VCaP (cell line): ENCODE data around the gene HRH1.
"Not testable (repeated sequence)": the region's sequence is repeated elsewhere in the genome, so short reads cannot be mapped to it uniquely, and the experiment has no call there.

Source experiments
- H3K27ac ChIP-seq: fragments of 450-650 bp; 2 replicates; pipeline ENCODE4 v1.5.1; 2017
- CTCF ChIP-seq: fragments of 450-650 bp; conservative IDR thresholded peaks from 2 replicates; pipeline ENCODE4 v1.5.1; 2017; ENCODE audit warnings: mild to moderate bottlenecking, moderate library complexity

The HRH1 gene

DNA sequence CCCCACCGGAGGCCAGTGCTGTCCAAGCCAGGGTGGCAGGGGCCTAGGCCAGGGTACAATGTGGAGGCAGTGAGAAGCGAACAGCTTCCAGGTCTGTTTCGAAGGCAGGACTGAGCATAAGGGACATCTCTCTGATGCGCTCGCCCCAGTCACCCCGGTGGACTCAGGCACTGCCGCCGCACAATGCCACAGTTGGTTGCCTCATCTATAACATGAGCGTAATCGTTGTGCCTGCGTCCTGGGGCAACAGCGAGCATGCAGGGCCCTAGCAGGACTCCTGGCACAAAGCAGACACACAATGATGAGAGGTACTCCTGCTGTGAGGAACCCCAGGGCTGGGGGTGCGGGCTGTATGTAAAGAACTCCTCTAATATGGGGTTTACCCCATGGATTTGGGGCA lies 14.1 kb downstream of the HRH1 start:
- no peak overlapping the region for H3K27ac ChIP-seq
- no peak for TF ChIP-seq CTCF

GRCh38 chr3:11168881-11169805 lies 14.8 kb downstream of the HRH1 start:
- no peak overlapping the region for H3K27ac ChIP-seq
- TF ChIP-seq CTCF = no peak

- no peak overlapping the region for H3K27ac ChIP-seq
- no peak for TF ChIP-seq CTCF
Observed at GRCh38 chr3:11170052-11170770, 15.9 kb downstream of the HRH1 start.

DNA sequence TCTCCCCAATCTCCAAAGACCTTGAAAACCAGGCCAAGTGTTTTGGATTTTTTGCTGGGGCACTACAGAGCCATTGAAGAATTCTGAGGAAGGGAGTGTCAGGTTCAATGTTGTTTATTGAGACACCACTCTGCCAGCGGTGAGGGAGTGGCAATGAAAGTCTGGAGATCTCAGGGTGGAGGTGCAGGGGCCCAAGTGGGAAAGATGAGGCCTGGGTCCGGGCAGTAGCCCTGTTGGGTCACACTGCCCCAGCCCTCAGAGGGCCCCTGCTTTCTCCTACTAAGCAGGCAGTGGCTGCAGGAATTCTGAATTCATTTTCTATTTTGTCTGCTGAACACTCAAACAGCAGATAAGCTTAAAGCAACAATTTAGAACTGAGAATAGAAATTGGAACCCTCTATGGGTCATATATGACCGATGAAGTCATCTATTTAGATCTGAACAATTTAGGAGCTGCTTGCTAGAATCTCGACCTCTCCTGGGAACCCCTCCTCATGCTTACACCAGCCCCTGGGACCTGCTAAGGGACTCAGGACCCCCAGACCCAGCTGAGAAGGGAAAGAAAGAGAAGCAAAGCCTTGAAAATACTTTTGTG lies 17.9 kb downstream of the HRH1 start:
- no peak for TF ChIP-seq CTCF
- no peak overlapping the region for H3K27ac ChIP-seq

DNA sequence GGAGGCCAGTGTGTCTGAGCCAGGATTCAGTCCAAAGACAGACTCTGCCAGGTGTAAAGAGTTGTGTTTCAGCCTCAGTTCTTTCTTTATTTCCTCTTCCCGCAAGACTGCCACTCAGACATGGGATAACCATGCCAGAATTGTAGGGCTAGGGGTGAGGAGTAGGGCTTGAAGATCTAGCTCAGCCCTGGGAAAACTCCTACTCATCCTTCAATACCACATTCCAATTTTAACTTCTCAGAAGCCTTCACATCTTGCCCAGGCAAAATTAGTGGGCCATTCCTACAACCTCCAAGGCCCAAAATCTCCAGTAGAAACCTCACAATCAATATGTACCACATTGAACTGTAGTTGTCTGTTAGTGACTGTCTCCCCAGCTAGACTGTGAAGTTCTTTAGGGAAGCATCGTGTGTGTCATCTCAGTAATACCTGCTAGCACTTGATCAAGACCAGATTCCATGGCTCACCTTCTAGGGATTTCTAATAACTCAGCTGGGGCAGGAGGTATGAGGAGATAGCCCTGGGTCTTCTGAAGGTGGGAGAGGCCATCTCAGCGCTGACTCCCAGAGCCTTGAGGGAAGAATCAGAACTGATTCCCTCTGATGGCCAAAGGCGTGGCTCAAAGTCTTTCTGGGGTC lies 19.7 kb downstream of the HRH1 start:
- H3K27ac ChIP-seq = no peak overlapping the region
- TF ChIP-seq CTCF = no peak

- H3K27ac ChIP-seq = no peak overlapping the region
- TF ChIP-seq CTCF = no peak
Observed at GRCh38 chr3:11178421-11178820, 24.1 kb downstream of the HRH1 start.

GRCh38 chr3:11184328-11184969 lies 30.2 kb downstream of the HRH1 start:
- not testable (repeated sequence) for H3K27ac ChIP-seq
